Measurements from ENCODE around the gene NDE1. TPM values are rescaled to one million over a fixed set of nuclear protein-coding genes. Genes with fewer than 3 reads are reported as not detected.
A peak's percentile ranks its signal among the peaks of the same experiment; 100 is the strongest.
"Not testable (repeated sequence)": the region's sequence is repeated elsewhere in the genome, so short reads cannot be mapped to it uniquely, and the experiment has no call there.

Gene NDE1
- total RNA-seq, 1 donor from 2014 or later: 31.4 TPM

DNA sequence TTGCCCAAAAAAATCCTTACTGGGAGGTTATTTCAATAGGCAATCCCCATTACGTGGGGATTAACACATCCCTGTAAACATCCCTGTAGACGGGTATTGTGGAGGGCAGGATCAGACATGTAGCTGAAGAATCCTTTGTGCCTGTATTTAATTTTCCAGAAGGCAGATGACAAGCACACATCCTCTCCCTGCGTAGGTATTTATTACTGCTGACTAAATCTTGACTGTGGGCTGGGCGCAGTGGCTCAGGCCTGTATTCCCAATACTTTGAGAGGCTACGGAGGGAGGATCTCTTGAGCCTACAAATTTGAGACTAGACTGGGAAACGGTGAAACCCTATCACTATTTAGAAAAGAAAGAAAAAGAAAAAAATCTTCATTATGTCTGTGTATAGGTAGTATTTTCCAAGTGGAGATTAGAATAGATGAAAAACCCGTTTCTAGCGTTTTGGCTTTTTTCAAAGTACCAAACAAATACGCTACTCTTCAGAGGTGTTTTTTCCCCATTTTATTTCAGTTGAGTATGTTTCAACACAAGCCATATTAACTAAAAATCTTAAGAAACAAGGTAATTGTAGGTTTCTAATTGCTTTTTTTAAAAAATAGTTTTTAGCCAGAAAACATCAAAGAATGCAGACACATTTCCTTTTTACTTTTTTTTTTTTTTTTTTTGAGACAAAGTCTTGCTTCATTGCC lies 5.6 kb upstream of the NDE1 start:
- Mint-ChIP-seq H3K36me3 (ENCODE audit: low read depth, unreplicated experiment) (no peaks in the 10 kb centered on the region), H3K27me3 (ENCODE audit: low read depth, unreplicated experiment) (no peaks in the 10 kb centered on the region), H3K4me1 (ENCODE audit: low read depth, unreplicated experiment) (peaks cover 4% of the 10 kb centered on the region), H3K27ac (ENCODE audit: unreplicated experiment) (peak overlapping the region; percentile 89), H3K4me3 (ENCODE audit: unreplicated experiment) (peak overlapping the region; percentile 92), H3K9me3 (ENCODE audit: unreplicated experiment) (no peaks in the 10 kb centered on the region)
- H3K27ac ChIP-seq (ENCODE audit: low read depth, low read length): peak overlapping the region; percentile 100
- no peaks in the 10 kb centered on the region for H3K27me3 ChIP-seq (ENCODE audit: insufficient read depth, low read length)
- H2AFZ ChIP-seq (ENCODE audit: low read depth, low read length): peak overlapping the region; percentile 7
- DNase-seq (ENCODE audit: low read depth) (no peak), FAIRE-seq (no peak)
- peaks cover 32% of the 10 kb centered on the region for H3K79me2 ChIP-seq (ENCODE audit: insufficient read depth, low read length)
- TF ChIP-seq, protein P1, sequence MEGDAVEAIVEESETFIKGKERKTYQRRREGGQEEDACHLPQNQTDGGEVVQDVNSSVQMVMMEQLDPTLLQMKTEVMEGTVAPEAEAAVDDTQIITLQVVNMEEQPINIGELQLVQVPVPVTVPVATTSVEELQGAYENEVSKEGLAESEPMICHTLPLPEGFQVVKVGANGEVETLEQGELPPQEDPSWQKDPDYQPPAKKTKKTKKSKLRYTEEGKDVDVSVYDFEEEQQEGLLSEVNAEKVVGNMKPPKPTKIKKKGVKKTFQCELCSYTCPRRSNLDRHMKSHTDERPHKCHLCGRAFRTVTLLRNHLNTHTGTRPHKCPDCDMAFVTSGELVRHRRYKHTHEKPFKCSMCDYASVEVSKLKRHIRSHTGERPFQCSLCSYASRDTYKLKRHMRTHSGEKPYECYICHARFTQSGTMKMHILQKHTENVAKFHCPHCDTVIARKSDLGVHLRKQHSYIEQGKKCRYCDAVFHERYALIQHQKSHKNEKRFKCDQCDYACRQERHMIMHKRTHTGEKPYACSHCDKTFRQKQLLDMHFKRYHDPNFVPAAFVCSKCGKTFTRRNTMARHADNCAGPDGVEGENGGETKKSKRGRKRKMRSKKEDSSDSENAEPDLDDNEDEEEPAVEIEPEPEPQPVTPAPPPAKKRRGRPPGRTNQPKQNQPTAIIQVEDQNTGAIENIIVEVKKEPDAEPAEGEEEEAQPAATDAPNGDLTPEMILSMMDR (IDR thresholded peaks at IDR 0.05; ENCODE audit: insufficient read depth, low read depth, low read length): no peak
- TF ChIP-seq EZH2 (IDR thresholded peaks at IDR 0.05; ENCODE audit: insufficient read depth, low read length): no peak
- H3K4me1 ChIP-seq (ENCODE audit: insufficient read depth, low read length): peaks cover 16% of the 10 kb centered on the region
- peaks cover 3% of the 10 kb centered on the region for H4K20me1 ChIP-seq (ENCODE audit: insufficient read depth, low read length)
- H3K9ac ChIP-seq (ENCODE audit: low read length): peak overlapping the region; percentile 100
- H3K4me2 ChIP-seq (ENCODE audit: low read length): peak overlapping the region; percentile 96
- no peaks in the 10 kb centered on the region for H3K9me3 ChIP-seq (ENCODE audit: insufficient read depth, low read depth, low read length)
- H3K36me3 ChIP-seq (ENCODE audit: insufficient read depth, low read length): no peaks in the 10 kb centered on the region
- H3K4me3 ChIP-seq (ENCODE audit: insufficient read depth, low read depth, low read length): peak overlapping the region; percentile 15

DNA sequence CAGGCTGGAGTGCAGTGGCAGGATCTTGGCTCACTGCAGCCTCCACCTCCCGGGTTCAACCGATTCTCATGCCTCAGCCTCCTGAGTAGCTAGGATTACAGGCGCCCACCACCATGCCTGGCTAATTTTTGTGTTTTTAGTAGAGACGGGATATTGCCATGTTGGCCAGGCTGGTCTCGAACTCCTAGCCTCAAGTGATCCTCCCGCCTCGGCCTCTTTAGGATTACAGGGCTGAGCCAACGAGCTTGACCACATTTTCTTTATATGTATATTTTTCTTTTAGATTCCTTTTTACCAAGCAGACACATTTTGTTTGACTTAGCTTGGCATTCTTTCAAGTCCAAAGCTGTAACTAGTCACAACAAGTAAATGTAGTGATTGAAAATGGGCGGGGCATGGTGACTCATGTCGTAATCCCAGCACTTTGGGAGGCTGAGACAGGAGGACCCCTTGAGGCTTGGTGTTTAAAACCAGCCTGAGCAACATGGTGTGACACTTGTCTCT lies 5.0 kb upstream of the NDE1 start:
- not testable (repeated sequence) for H3K9ac ChIP-seq (ENCODE audit: low read length); FAIRE-seq; H3K36me3 Mint-ChIP-seq (ENCODE audit: low read depth, unreplicated experiment); H3K9me3 Mint-ChIP-seq (ENCODE audit: unreplicated experiment); H3K4me3 ChIP-seq (ENCODE audit: insufficient read depth, low read depth, low read length); H3K36me3 ChIP-seq (ENCODE audit: insufficient read depth, low read length); H4K20me1 ChIP-seq (ENCODE audit: insufficient read depth, low read length); H3K4me3 Mint-ChIP-seq (ENCODE audit: unreplicated experiment); H2AFZ ChIP-seq (ENCODE audit: low read depth, low read length); H3K27me3 ChIP-seq (ENCODE audit: insufficient read depth, low read length); H3K27ac ChIP-seq (ENCODE audit: low read depth, low read length); H3K9me3 ChIP-seq (ENCODE audit: insufficient read depth, low read depth, low read length); H3K27me3 Mint-ChIP-seq (ENCODE audit: low read depth, unreplicated experiment); H3K4me2 ChIP-seq (ENCODE audit: low read length); H3K4me1 Mint-ChIP-seq (ENCODE audit: low read depth, unreplicated experiment)
- Histone ChIP-seq H3K4me1 (ENCODE audit: insufficient read depth, low read length) (peaks cover 20% of the 10 kb centered on the region), H3K79me2 (ENCODE audit: insufficient read depth, low read length) (peaks cover 28% of the 10 kb centered on the region)
- peak overlapping the region; percentile 78 for H3K27ac Mint-ChIP-seq (ENCODE audit: unreplicated experiment)
- peak; percentile 92 for DNase-seq (ENCODE audit: low read depth)

DNA sequence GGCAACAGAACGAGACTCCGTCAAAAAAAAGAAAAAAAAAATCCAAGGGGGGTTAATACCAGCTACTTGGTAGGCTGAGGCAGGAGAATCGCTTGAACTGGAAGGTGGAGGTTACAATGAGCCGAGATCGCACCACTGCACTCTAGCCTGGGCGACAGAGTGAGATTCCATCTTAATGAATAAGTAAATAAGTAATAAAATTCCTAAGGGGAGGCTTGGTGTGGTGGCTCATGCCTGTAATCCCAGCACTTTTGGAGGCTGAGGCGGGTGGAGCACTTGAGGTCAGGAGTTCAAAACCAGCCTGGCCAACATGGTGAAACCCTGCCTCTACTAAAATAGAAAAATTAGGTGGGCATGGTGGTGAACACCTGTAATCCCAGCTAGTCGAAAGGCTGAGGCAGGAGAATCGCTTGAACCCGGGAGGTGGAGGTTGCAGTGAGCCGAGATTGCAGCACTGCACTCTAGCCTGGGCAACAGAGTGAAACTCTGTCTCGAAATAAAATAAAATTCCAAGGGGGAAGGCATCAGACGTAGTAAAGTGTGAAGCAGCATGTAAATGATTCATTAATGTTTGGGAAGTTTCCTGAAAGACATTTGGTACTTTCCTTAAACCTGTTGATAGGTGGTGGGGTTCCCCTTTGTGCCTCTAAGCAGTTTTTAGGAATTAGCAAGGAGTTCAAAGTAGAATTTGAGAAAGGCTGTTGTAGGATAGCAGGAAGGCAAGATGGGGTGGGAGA lies 3.3 kb upstream of the NDE1 start:
- not testable (repeated sequence) for H3K27me3 Mint-ChIP-seq (ENCODE audit: low read depth, unreplicated experiment); H3K27me3 ChIP-seq (ENCODE audit: insufficient read depth, low read length); H3K9ac ChIP-seq (ENCODE audit: low read length); H3K9me3 ChIP-seq (ENCODE audit: insufficient read depth, low read depth, low read length); H3K27ac ChIP-seq (ENCODE audit: low read depth, low read length); H3K27ac Mint-ChIP-seq (ENCODE audit: unreplicated experiment); H3K36me3 Mint-ChIP-seq (ENCODE audit: low read depth, unreplicated experiment); H3K36me3 ChIP-seq (ENCODE audit: insufficient read depth, low read length); DNase-seq (ENCODE audit: low read depth); FAIRE-seq; H4K20me1 ChIP-seq (ENCODE audit: insufficient read depth, low read length); H3K4me3 ChIP-seq (ENCODE audit: insufficient read depth, low read depth, low read length); H3K4me3 Mint-ChIP-seq (ENCODE audit: unreplicated experiment); H3K4me2 ChIP-seq (ENCODE audit: low read length); H3K4me1 Mint-ChIP-seq (ENCODE audit: low read depth, unreplicated experiment); H2AFZ ChIP-seq (ENCODE audit: low read depth, low read length); H3K9me3 Mint-ChIP-seq (ENCODE audit: unreplicated experiment)
- peaks cover 21% of the 10 kb centered on the region for H3K4me1 ChIP-seq (ENCODE audit: insufficient read depth, low read length)
- H3K79me2 ChIP-seq (ENCODE audit: insufficient read depth, low read length): peaks cover 27% of the 10 kb centered on the region
